Muscle of leg (tissue), 11 donors: Measurements from ENCODE around the gene ZNF865. TPM values are rescaled to one million over a fixed set of nuclear protein-coding genes. Genes with fewer than 3 reads are reported as not detected.
"Not testable (repeated sequence)": the region's sequence is repeated elsewhere in the genome, so short reads cannot be mapped to it uniquely, and the experiment has no call there.

Experiments used
- DNase-seq: peaks from one replicate; pipeline ENCODE4 v3.0.0; 2013
- H3K27ac ChIP-seq: one replicate; pipeline ENCODE4 v1.5.1; 2013; ENCODE audit warnings: mild to moderate bottlenecking, low read length, control low read depth
- H3K27me3 ChIP-seq: one replicate; pipeline ENCODE4 v1.6.1; 2013; ENCODE audit warnings: low read length; ENCODE audit not compliant: control insufficient read depth, insufficient read depth
- H3K36me3 ChIP-seq: one replicate; pipeline ENCODE4 v1.6.1; 2013; ENCODE audit warnings: low read length; ENCODE audit not compliant: control insufficient read depth, insufficient read depth
- H3K4me1 ChIP-seq: one replicate; pipeline ENCODE4 v1.6.1; 2013; ENCODE audit warnings: low read length; ENCODE audit not compliant: control insufficient read depth, insufficient read depth
- H3K4me3 ChIP-seq: one replicate; pipeline ENCODE4 v1.5.1; 2013; ENCODE audit warnings: low read length, control low read depth
- H3K9me3 ChIP-seq: replicated peaks from 2 replicates; pipeline ENCODE4 v1.6.1; 2013; ENCODE audit warnings: low read depth, low read length; ENCODE audit not compliant: control insufficient read depth
- WGBS: methylation state at CpG from one replicate; pipeline ENCODE4 v1.1.5; 2013; ENCODE audit warnings: missing lambda C conversion rate; ENCODE audit not compliant: insufficient coverage; 5-methylcytosine and 5-hydroxymethylcytosine counted together
- polyA plus RNA-seq, 8 donors: library from polyadenylated mRNA; unstranded; fragments of 120-200 nt; gene quantifications; one replicate each; pipeline versions ENCODE4 v1.2.1 to v1.2.3, GENCODE V29; 2013; ENCODE audit warnings: inconsistent platforms in 1 of 8, low replicate concordance in 1 of 8; ENCODE audit not compliant: insufficient read length in 8 of 8, insufficient read depth in 1 of 8
- total RNA-seq: library from RNA; stranded (reverse); fragments of 120-200 nt; gene quantifications from one replicate; pipeline ENCODE4 v1.2.4, GENCODE V29; 2013

Gene ZNF865
- total and polyA plus RNA-seq, 9 donors, result 1.2 to 9.9 (median 7.8) TPM

GRCh38 chr19:55578031-55578760 lies 27.3 kb upstream of the ZNF865 start:
- 93% methylated on average over 77 of the region's 83 CpGs for WGBS
- DNase-seq, result no peak
- Histone ChIP-seq H3K4me3 (no peak overlapping the region), H3K4me1 (peaks cover 10% of the 10 kb centered on the region), H3K36me3 (peaks cover 21% of the 10 kb centered on the region), H3K9me3 (no peaks in the 10 kb centered on the region), H3K27me3 (no peaks in the 10 kb centered on the region), H3K27ac (no peak overlapping the region)

GRCh38 chr19:55578761-55579747 lies 26.4 kb upstream of the ZNF865 start:
- H3K27ac ChIP-seq, result no peak overlapping the region
- DNase-seq, result no peak
- 91% methylated on average over 87 of the region's 90 CpGs for WGBS

GRCh38 chr19:55579766-55580621 lies 25.5 kb upstream of the ZNF865 start:
- H3K36me3 ChIP-seq, result peaks cover 21% of the 10 kb centered on the region
- H3K4me1 ChIP-seq, result peaks cover 13% of the 10 kb centered on the region
- H3K9me3 ChIP-seq, result no peaks in the 10 kb centered on the region
- peak overlapping the region; percentile 95 for H3K4me3 ChIP-seq
- H3K27me3 ChIP-seq, result no peaks in the 10 kb centered on the region
- H3K27ac ChIP-seq, result peak overlapping the region; percentile 94
- peak; percentile 82 for DNase-seq
- 7% methylated on average over 19 of the region's 20 CpGs for WGBS

More at GRCh38 chr19:55578761-55579747, 26.4 kb upstream of the ZNF865 start:
- Histone ChIP-seq H3K4me1 (peaks cover 10% of the 10 kb centered on the region), H3K36me3 (peaks cover 21% of the 10 kb centered on the region), H3K27me3 (no peaks in the 10 kb centered on the region), H3K9me3 (no peaks in the 10 kb centered on the region), H3K4me3 (peak overlapping the region; percentile 95)

- Histone ChIP-seq H3K9me3 (no peaks in the 10 kb centered on the region), H3K27me3 (no peaks in the 10 kb centered on the region), H3K4me1 (peaks cover 17% of the 10 kb centered on the region), H3K4me3 (peak within 1 kb of the TSS; percentile 95), H3K27ac (peak within 1 kb of the TSS; percentile 94), H3K36me3 (peaks cover 21% of the 10 kb centered on the region)
- DNase-seq, result peak; percentile 96
- 0% methylated on average over 4 of the region's 24 CpGs for WGBS
Measured at GRCh38 chr19:55580628-55581144, 24.8 kb upstream of the ZNF865 start, which contains the start of gene ZNF579. Gene ZNF579, minus strand, starts transcription at chr19:55580848. Its CDS starts 1,209 bp downstream, at chr19:55579639.

- Histone ChIP-seq H3K9me3 (no peaks in the 10 kb centered on the region), H3K4me3 (peak overlapping the region; percentile 95), H3K4me1 (peaks cover 23% of the 10 kb centered on the region), H3K36me3 (peaks cover 16% of the 10 kb centered on the region), H3K27ac (peak overlapping the region; percentile 52), H3K27me3 (no peaks in the 10 kb centered on the region)
- WGBS, result 25% methylated on average over 8 of the region's 12 CpGs
- DNase-seq, result no peak
Measured at GRCh38 chr19:55581145-55581822, 24.2 kb upstream of the ZNF865 start.

- Histone ChIP-seq H3K9me3 (no peaks in the 10 kb centered on the region), H3K4me3 (no peak overlapping the region), H3K27me3 (no peaks in the 10 kb centered on the region), H3K27ac (no peak overlapping the region), H3K4me1 (peaks cover 28% of the 10 kb centered on the region), H3K36me3 (peaks cover 13% of the 10 kb centered on the region)
- no peak for DNase-seq
- WGBS, result 31% methylated on average over 5 of the region's 6 CpGs
Measured at GRCh38 chr19:55581823-55582223, 23.6 kb upstream of the ZNF865 start.

GRCh38 chr19:55582284-55582683 lies 23.2 kb upstream of the ZNF865 start:
- not testable (repeated sequence) for H3K36me3 ChIP-seq, H3K27ac ChIP-seq, H3K27me3 ChIP-seq, H3K9me3 ChIP-seq, H3K4me3 ChIP-seq, DNase-seq
- 100% methylated on average over 1 of the region's 4 CpGs for WGBS
- peaks cover 33% of the 10 kb centered on the region for H3K4me1 ChIP-seq

GRCh38 chr19:55583897-55584296 lies 21.6 kb upstream of the ZNF865 start:
- not testable (repeated sequence) for H3K36me3 ChIP-seq, H3K27ac ChIP-seq, H3K27me3 ChIP-seq, H3K9me3 ChIP-seq, DNase-seq, H3K4me3 ChIP-seq
- WGBS, result no CpG with 5 or more reads among the region's 8 CpGs
- peaks cover 35% of the 10 kb centered on the region for H3K4me1 ChIP-seq

GRCh38 chr19:55584871-55585270 lies 20.6 kb upstream of the ZNF865 start:
- H3K27ac ChIP-seq, result peak overlapping the region; percentile 73
- WGBS, result 96% methylated on average over 6 of the region's 11 CpGs
- H3K4me1 ChIP-seq, result peaks cover 33% of the 10 kb centered on the region
- H3K36me3 ChIP-seq, result no peaks in the 10 kb centered on the region
- no peak overlapping the region for H3K4me3 ChIP-seq
- H3K27me3 ChIP-seq, result no peaks in the 10 kb centered on the region
- no peak for DNase-seq
- H3K9me3 ChIP-seq, result no peaks in the 10 kb centered on the region
